GM23338 (cell line): ENCODE measurements around the gene CDH4.

Experiments used
- CTCF ChIP-seq, 2 experiments: fragments of 200-600 bp in 1 of 2; sonication (generic) in 1 of 2; conservative IDR thresholded peaks; 2 replicates each; pipeline versions ENCODE4 v1.5.1 to v1.6.1; 2016 to 2017; ENCODE audit warnings: antibody characterized with exemption in 2 of 2, low read depth in 2 of 2, mild to moderate bottlenecking in 2 of 2, moderate library complexity in 1 of 2
- EZH2phosphoT487 ChIP-seq: fragments of 200-600 bp; sonication (generic); IDR thresholded peaks from one replicate; pipeline ENCODE4 v1.8.1; 2018; ENCODE audit warnings: antibody characterized with exemption; ENCODE audit not compliant: unreplicated experiment
- POLR2AphosphoS5 ChIP-seq: IDR thresholded peaks from 2 replicates; pipeline ENCODE4 v1.6.1; 2016; ENCODE audit warnings: antibody characterized with exemption, low read depth

GRCh38 chr20:61373055-61373399 lies 121.0 kb downstream of the CDH4 start:
- no peak for TF ChIP-seq POLR2AphosphoS5
- TF ChIP-seq EZH2phosphoT487: no peak
- TF ChIP-seq CTCF (conservative IDR thresholded peaks at IDR 0.05; ENCODE audit: low read depth in 2 of 2): no peak
